Measurements from ENCODE around the gene AMOTL2.

DNA sequence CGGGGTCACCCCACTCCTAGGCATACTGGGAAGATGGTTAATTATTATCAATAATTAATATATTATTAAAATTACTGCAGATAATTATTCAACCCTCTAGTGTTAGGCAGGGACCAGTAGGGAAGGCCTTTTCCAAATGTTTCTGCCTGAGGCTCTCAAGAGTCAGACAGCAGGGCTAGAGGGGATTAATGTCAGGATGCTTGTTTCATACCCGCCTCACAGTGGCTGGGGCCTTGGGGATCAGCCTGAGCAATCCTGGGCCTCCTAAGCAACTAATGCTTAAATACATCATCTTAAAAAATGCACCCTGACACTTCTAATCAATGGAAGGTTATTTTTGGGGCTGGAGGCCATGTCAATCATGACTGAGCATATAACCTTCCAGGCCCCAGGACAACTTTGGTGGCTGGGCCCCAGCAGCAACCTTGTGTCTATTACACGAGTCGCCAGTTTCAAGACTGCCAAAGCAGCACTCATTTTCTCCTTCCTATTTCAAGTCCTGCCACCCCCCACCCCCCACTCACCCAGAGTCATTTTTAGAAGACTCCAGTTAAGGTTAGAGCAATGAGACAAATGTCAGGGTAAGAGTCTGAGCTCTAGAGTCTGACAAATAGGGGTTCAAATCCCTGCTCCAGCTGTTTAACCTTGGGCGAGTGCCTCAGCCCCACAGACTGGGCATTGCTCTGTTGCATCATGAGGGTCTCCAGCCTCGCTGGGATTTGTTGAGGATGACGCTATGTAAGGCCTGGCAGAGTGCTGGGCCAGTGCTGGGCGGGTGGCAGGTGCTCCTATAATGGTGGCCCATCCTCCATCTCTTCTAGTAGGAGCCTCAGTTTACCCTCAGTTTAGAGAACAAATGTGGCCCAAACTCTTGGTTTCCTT is 6.1 kb downstream of the AMOTL2 start:
- TF ChIP-seq CTCF (IDR thresholded peaks at IDR 0.05) (no peak), POLR2A (IDR thresholded peaks at IDR 0.05) (no peak), POLR2AphosphoS5 (IDR thresholded peaks at IDR 0.05) (no peak)
